Left lobe of liver (tissue), 2 donors: ENCODE measurements around the gene CYB5R3. TPM values are rescaled to one million over a fixed set of nuclear protein-coding genes. Genes with fewer than 3 reads are reported as not detected.
A peak's percentile ranks its signal among the peaks of the same experiment; 100 is the strongest.
"Not testable (repeated sequence)": the region's sequence is repeated elsewhere in the genome, so short reads cannot be mapped to it uniquely, and the experiment has no call there.

Source experiments
- ATAC-seq: fragments of 200-7000 bp; cut with Tn5 transposase; one replicate; pipeline ENCODE4 v1.9.1; 2020; ENCODE audit warnings: mild to moderate bottlenecking, moderate library complexity
- DNase-seq: peaks from one replicate; pipeline ENCODE4 v3.0.0-alpha.2; 2020; ENCODE audit warnings: low spot score
- total RNA-seq: library from RNA; stranded (reverse); gene quantifications from one replicate; pipeline ENCODE4 v1.2.1, GENCODE V29; 2021
- donor health status: DM: no; HTN: no; CAD: no; lungs with moderate emphysema.
- donor health status: DM: no; HTN: yes; CAD: no.

Gene CYB5R3
- total RNA-seq, 1 donor from 2014 or later = 147 TPM

DNA sequence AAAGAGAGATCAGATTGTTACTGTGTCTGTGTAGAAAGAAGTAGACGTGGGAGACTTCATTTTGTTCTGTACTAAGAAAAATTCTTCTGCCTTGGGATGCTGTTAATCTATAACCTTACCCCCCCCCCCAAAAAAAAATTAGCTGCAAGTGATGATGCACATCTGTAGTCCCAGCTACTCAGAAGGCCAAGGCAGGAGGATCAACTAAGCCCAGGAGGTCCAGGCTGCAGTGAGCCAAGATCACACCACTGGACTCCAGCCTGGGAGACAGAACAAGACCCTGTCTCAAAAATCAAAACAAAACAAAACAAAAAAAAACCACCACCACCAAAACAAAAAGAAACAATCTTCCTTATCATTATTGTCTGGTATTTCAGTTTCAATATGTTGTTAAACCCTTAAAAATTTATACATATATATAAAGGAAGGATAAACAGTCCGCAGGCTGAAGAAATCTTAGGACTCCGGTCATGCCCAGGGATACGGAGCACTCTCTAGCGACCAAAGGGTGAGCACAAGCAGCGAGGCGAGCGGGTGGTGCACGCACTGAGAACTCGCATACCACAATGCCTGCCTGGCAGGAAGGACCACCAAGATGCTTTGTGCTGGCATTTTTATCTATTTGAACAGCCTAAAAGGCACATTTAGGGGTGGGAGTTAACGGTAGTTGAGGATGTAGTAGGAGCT, 40.9 kb downstream of the CYB5R3 start:
- ATAC-seq (no peak), DNase-seq (no peak)

DNA sequence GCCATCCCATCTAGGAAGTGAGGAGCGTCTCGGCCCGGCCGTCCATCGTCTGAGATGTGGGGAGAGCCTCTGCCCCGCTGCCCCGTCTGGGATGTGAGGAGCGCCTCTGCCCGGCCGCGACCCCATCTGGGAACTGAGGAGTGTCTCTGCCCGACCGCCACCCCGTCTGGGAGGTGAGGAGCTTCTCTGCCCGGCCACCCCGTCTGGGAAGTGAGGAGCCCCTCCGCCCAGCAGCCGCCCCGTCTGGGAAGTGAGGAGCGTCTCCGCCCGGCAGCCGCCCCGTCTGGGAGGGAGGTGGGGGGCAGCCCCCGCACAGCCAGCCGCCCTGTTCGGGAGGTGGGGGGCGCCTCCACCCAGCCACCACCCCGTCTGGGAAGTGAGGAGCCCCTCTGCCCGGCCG, 41.6 kb downstream of the CYB5R3 start:
- not testable (repeated sequence) for DNase-seq, ATAC-seq

DNA sequence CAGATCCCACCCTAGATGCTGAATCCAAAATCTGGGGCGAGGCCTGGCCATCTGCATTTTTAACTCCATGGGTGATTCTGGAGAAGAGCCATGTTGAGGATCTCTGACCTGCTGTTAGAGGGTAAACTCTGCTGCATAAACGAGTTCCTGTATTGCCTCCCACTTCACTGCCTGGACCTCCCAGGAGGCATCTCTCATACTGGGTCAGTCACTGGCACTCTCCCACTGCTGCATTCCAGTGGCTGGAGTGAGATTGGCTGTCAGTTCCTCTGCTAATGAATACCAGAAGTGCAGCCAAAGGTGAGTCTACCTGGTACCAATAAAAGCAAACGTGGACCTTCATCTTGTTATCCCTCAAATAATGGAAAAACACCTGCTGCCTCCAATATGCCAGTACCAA, 44.8 kb downstream of the CYB5R3 start:
- ATAC-seq = peak; percentile 39
- DNase-seq = no peak

DNA sequence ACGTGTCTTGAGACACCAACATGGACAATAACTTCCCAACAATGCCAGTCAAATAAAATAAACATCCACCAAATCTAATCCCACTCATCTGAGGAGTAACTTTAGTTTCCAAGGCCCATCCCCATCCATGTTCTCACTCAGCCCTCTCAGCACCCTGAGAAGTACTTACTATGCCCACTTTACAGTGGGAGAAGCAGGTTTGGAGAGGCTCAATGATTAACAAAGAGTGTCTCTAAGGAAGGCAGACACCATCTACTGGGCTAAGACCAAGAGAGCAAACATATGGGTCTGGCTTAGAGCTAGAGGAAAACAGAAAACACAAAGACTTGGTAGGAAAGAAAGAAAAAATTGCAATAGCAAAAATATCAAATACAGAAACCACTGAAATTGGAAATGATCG, 45.8 kb downstream of the CYB5R3 start:
- ATAC-seq (no peak), DNase-seq (no peak)

DNA sequence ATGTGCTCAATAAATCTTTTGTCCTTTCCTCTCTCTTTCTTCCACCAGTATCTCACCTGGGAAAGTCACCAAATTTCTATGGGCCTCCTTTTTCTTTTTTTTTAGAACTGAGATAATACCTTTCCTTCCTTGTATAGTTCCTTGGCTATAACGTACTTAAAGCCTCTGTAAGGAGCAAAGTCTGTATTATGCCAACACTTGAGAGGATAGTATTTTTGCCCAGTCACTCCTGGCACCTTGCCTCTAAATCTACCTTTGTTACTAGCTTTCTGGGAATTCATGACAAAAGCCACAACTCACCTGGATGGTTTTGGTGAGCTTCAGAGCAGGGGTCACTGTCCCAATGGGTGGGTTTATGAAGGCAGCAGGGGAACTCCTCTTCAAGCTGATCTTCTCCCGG, 46.7 kb downstream of the CYB5R3 start:
- peak; percentile 33 for ATAC-seq
- no peak for DNase-seq

DNA sequence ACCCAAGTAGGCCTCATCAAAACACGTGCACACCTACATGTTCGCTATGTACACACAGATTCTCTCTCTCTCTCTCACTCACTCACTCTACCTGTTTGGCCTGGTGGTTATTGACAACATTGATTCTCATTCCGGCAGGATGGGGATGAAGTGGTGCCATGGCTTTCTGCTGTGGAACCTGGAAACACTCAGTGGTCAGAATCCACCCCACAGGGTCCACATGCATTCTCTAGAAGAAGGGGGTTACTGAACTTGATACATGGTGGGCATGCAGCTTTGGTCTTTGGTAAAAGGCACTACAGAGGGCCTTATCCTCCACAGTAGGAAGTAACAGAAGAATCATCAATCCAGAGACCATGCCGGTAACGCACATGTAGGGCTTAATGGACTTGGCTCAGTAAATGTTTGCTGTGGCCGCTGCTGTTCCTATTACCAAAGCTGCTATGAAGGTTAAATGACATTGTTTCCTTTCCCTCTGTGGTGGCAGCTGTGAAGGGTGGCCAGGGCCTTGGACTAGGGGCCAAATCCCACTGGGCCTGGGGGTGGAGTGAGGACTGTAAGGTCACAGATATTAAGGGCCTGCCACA, 47.2 kb downstream of the CYB5R3 start:
- DNase-seq (no peak), ATAC-seq (peak; percentile 73)

DNA sequence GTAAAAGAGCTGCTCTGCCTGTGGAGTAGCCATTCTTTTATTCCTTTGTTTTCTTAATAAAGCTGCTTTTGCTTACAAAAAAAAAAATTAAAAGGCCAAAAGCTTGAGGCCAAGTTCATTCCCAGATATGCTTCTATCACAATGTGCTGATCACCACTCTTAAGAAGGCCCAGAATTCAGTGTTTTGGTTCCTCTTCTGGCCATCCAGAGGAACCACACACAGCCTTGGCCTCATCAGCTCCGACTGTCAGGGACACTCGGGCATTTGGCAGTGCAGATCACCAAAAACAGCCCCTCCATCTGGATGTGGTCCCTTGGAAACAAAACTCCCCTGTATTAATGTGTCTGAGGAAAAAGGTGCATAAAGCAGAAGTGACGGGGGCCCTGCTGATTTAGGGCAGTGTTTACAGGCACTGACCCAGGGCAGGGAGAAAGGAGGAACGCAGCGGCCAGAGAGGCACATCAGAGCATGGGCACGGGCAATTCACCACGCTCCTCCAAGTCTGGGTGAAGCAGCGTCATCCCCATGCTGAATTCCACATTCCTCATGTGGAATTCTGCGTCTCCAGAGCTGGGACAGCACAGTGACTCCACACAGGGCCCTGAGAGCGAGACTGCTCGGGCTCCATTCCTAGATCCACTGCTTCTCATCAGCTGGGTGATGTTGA, 52.2 kb downstream of the CYB5R3 start:
- ATAC-seq = no peak
- no peak for DNase-seq

DNA sequence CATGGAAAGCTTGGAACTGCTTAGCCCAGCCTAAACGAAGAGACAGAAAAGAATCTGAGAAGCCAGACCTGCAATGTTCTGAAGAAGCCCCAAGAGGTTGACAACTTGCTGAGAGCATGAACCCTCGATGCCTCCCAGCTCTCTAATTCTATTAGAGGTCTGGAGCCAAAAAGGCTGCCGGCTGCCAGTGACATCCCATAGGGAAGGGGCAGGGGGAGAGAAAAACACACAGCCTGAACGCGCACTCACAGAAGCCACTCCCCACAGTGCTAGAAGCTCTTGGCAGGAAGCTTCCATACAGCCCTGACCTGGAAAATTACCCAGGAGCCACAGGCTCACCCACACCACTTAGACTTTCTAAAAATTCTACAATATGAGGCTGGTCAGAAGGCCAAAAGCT, 52.9 kb downstream of the CYB5R3 start:
- DNase-seq = no peak
- ATAC-seq = peak; percentile 35

DNA sequence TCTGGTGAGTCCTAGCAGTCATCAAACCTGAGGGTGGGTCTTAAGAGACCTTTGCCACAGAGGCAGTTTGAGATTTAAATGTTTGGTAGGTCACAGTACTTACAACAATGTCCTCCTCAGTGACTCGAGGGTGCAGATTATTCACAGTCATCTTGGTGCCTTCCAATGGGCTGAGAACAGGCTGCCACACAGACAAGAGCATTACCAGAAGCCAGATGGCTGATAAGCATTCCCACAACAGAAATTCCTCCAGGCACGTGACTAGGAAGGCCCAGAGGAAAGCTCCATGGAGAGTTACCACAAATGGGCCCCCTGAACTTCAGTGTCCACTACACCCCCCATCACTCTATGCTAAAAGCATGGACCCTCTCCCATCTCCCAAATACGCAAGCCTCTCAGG, 53.8 kb downstream of the CYB5R3 start:
- DNase-seq = no peak
- ATAC-seq = no peak

DNA sequence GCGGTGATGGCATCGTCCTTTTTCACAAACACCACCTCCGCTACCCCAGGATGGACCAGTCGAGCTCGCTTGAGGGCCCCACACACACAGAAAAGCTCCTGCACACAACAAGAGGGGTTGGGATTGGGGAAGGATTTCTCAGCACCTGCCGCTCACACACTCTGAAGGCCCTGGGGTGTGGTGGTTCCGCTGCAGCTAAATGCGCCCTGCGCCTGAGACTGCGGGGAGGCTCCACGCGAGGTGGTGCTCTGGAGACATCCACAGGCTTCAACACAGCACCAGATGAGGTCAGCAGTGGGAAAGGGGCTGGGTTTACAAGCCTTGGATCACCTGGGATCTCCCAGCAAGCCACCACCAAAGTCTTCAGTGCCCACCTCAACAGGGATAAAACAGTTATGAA, 57.2 kb downstream of the CYB5R3 start:
- no peak for ATAC-seq
- no peak for DNase-seq

DNA sequence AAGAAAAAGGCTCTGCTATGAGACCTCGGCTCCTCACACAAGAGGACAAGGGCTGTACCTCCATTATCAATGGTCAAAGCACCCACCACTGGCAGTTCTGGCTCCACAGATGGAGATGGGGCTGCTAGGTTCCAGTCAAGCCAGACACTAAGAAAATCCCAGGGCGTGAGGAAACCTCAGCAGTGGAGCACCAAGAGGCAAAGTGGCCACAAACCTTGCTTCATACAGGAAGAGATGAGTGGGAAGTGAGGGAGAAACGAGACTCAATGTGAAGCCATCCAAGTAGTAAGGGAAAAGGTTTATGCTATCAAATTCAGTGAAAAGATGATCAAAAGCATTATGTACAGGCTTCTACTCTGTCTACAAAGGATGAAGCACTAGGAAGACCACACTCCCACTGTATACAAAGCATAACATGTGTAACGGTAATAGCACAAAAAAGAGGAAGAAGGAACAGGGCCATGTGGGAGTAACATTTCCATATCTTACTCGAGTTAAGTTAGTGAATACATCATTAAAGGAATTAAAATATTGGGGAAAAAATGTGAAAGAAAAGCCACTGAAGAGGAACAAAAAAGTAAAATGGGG, 61.5 kb downstream of the CYB5R3 start:
- DNase-seq (no peak), ATAC-seq (no peak)

DNA sequence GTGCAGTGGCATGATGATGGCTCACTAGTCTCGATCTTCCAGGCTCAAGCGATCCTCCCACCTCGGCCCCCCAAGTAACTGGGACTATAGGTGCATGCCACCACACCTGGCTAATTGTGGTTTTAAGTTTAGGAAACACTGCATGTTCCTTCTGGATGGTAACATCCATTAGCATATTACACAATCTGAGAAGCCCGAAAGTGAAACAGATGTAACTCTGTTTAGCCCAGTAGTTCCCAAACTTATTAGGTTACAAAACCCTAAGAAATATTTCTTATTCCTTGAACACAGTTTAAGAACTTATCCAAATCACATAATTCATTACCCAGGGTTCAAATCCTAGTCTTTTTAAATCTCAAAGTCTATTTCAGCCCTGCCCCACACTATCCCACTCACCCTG, 62.8 kb downstream of the CYB5R3 start:
- DNase-seq = no peak
- ATAC-seq = no peak

DNA sequence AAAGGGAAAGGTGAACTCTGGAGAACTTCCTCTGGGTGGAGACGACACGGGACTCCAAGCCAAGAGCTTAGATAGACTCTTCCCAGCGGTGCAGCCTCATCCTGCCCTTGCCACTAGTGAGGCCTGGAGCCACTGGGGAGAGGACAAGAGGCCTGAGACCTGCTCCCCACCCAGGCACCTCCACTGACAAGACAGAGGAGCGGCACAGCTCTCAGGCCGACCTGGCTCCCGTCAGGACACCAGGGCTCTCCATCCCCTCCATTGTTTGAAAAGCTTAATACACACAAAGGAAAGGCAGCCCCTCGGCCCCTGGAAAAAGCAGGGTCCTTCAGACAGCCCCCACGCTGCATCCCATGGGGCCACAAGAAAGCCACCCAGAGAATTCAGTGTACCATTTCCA, 64.1 kb downstream of the CYB5R3 start:
- ATAC-seq = no peak
- DNase-seq = no peak

DNA sequence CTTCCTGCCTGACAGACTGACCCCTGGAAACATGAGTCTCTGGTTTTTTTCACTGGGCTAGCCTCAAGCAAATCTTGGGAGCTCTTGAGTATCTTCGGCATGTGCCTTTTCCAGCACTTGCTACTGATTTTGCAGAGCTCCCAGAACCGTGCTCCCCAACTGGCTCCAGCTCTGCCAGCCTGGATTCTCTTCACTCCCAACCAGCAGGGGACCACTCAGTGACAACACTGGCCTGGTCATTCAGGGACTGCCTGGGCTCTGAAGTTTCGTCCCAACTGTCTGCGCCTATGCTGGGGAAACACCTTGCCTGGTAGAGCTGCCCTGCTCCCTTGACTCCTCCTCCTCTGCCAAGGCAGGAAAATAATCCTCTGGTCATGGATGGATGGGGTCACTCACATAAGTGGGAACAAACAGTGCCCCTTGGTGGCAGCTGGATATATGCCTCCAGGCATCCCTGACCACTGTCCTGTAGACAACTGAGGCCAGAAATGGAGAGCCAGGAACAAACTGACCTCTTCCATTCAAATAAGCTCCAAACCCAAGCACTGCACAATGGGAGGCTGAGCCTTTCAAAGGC, 64.7 kb downstream of the CYB5R3 start:
- no peak for ATAC-seq

DNA sequence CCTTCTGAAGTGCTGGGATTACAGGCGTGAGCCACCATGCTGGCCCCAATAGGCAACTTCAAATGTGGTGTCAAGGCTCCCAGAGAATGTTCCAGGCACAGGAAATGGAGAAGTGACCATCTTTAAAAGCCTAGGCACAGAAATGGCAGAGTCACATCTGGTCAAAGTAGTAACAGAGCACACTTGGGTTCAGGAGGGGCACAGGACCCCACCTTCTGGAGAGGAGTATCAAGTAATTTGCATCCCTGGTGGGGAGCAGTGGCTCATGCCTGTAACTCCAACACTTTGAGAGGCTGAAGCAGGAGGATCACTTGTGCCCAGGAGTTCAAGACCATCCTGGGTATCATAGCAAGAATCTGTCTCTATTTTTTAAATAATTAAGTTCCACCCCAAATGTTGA, 66.2 kb downstream of the CYB5R3 start:
- no peak for DNase-seq
- ATAC-seq = no peak

More for the DNA sequence above, 64.7 kb downstream of the CYB5R3 start:
- DNase-seq = no peak

DNA sequence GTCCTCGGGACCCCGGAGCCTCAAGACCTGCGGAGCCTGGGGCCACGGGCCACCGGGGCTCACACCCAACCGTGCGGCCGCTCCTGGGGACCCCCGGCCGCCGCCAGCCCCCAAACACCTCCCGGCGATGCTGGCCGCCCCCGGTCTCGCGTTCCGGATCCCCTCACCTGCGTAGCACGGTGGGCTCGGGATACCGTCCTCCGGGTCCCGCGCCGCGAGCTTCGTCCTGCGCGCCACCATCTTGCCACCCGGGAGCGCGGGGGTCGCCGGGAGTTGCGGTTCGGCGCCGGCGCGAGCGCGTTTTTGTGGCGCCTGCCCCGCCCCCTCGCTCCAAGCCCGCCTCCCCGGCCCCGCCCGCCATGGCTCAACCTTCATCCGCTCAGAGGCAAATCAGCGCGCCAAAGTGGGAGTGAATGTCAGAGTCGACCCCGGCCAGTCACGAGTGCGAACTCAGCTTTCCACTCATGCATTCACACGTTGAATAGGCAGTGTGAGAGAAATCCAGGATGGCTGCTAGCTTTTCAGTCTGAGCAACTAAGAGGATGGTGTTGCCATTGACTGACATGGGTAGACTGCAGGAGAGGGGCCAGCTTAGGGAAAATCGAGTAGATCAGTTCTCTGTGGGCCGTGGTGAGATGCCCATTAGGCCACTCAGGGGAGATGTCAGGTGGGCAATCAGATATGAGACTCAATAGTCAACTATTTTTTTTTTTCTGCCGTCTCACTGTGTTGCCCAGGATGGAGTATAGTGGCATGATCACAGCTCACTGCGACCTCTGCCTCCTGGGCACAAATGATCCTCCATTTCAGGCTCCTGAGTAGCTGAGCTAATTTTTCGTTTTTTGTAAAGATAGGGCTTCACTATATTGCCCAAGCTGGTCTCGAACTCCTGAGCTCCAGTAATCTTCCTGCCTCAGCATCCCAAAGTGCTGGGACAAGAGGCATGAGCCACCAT, 67.2 kb downstream of the CYB5R3 start:
- ATAC-seq (peak; percentile 92), DNase-seq (peak; percentile 71)

DNA sequence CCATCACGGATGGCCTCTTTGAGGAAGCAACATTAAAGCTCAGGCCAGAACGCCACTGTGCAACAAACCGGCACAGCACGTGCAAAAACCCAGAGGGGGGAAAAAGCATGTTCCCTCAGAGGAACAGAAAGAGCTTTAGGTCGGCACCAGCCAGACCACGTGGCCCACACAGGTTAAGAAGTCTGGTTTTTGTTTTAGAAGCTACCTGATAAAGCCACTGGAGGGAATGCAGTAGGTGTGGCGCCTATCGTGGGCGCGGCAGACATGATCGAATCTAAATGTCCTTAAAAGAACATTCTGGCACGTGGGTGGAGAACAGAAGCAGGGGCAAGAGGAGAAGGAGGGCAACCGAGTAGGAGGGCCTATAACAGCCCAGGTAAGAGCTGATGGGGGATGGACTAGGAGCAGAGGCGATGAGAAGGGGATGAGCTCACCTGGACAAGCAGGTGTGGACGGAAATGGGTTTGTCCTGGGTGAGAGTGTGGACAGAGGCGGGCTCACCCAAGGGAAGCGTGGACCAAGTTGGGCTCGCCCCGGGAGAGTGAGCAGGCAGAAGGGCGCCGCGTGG, 67.9 kb downstream of the CYB5R3 start:
- DNase-seq = not testable (repeated sequence)
- ATAC-seq = peak; percentile 42

DNA sequence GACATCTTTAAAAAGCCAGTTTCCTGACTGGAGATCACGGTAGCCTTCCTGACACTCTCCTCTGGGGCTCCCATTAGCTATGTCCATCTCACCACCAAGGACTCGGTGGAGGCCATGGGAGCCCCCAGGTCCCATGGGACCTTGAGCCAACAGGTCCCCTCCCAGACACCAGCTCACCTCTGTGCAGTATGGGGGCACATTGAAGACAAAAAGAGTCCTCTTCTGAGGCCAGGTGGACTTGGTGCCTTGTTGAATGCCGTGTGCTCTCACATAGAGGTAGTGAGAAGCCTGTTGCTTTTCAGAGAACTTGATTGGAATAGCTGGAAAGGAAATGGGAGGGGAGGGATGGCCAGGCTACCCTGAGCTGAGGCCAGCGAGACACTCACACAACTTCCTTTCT, 69.2 kb downstream of the CYB5R3 start:
- DNase-seq, ATAC-seq: not testable (repeated sequence)

DNA sequence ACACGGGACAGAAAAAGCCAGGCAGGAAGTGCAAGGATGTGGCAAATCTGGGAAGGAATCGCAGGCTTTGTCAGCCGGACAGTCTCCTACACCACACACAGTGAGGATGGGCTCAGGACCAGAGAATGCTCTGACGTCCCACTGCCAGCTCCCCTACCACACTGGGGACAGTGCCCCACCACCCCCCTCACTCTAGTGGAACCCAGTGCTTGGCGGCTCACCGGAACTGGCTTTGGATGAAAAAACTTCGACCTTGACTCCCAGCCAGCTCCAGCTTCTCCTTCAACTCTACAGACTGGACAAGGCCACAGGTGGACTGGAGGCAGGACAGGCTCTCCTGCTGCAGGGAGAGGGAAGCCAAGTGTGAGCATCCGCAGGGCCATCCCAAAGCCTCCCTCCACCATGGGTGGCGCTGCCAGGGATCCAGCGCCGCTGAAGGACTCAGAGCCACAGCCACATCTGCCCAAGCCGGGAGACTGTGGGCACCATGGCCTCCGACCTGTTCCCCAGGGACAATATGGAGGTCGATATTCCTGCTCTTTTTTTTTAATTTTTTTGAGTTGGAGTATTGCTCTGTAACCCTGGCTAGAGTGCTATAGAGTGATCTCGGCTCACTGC, 71.5 kb downstream of the CYB5R3 start:
- DNase-seq (no peak), ATAC-seq (no peak)

DNA sequence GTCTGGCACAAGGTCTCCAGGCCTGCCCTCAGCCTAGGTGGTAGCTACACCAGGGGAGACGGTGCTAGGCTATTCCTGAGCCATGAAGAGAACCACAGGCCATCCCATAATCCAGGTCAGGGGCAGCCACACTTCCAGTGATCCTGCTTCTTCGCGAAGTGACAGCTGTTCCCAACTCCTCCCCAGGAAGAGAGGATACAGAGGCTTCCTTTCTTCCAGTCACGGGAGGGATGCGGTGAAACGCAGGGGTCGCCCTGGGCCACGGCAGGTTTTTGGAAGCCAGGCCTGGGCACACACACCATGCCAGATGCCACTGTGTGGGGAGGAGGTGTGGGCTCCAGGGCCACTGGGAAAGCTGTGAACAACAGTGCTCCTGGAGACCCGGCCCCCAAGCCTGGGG, 72.1 kb downstream of the CYB5R3 start:
- not testable (repeated sequence) for ATAC-seq, DNase-seq
